Measurements from ENCODE around the gene PIGV. TPM values are rescaled to one million over a fixed set of nuclear protein-coding genes. Genes with fewer than 3 reads are reported as not detected.
A peak's percentile ranks its signal among the peaks of the same experiment; 100 is the strongest.

The PIGV gene
- total RNA-seq = 1 to 10 TPM; 3.8 to 4.7 TPM
- polyA plus RNA-seq (2013, experiment 1 of 2) = 10.0 TPM
- 9.5 TPM for polyA plus RNA-seq (2013, experiment 2 of 2)
- total RNA-seq = 9.0 to 66.1 (median 24.0) reads per million in 172 experiments

GRCh38 chr1:26787706-26788514 is at the start of gene PIGV:
TSS of gene PIGV (plus strand) at chr1:26787950. CDS start at chr1:26790816, 2,866 bp downstream.
- peaks cover 70% of the 10 kb centered on the region for H3K4me1 ChIP-seq (ENCODE audit: insufficient read depth, low read length)
- ATAC-seq (ENCODE audit: poor library complexity) (peak; percentile 69), DNase-seq (peak; percentile 76 to 94 (median 86))
- intact Hi-C loops (cut with DNase I, micrococcal nuclease) = loop anchor here (1.0 to 10.0 kb wide), 6 partner anchors 43 to 881 kb away; partner anchors contain the start of genes ARID1A (in 1 of the 2) and STMN1 (in 1 of the 2)
- peaks cover 19% of the 10 kb centered on the region for H3K36me3 ChIP-seq (ENCODE audit: insufficient read depth, low read length)
- no peaks in the 10 kb centered on the region for H3K9me3 ChIP-seq (ENCODE audit: control insufficient read depth in 1 of 2, insufficient read depth in 1 of 2, low read length in 2 of 2)
- peaks cover 43% of the 10 kb centered on the region for H3K36me3 Mint-ChIP-seq (ENCODE audit: low read depth)
- no peaks in the 10 kb centered on the region for H3K27me3 ChIP-seq (ENCODE audit: control insufficient read depth in 1 of 2, insufficient read depth in 2 of 2, low read length in 2 of 2)
- no peaks in the 10 kb centered on the region for H3K27me3 Mint-ChIP-seq
- peak within 1 kb of the TSS; percentile 96 for H3K27ac Mint-ChIP-seq
- H3K4me3 Mint-ChIP-seq = peak within 1 kb of the TSS; percentile 98
- peak within 1 kb of the TSS; percentile 95 to 97 for H3K27ac ChIP-seq (ENCODE audit: low read depth in 1 of 2, low read length in 2 of 2)
- peaks cover 71% of the 10 kb centered on the region for H3K4me1 Mint-ChIP-seq (ENCODE audit: low read depth)
- ChIA-PET CTCF (interaction anchor here (0.8 to 4.8 kb wide), 16 partner anchors 10 to 287 kb away, joined by 3 to 80 read pairs (median 7); partner anchors contain the start of gene ARID1A), POLR2A (interaction anchor here (0.6 to 8.3 kb wide), 31 partner anchors 10 to 1766 kb away, joined by 3 to 346 read pairs (median 6); partner anchors contain the start of genes ARID1A, GPATCH3, GPN2 and NUDC)
- H3K9me3 Mint-ChIP-seq = no peaks in the 10 kb centered on the region
- H3K4me3 ChIP-seq (ENCODE audit: low read length) = peak within 1 kb of the TSS; percentile 84
- TF ChIP-seq CTCF (IDR thresholded peaks at IDR 0.05) = no peak

- intact Hi-C loops (cut with DNase I, micrococcal nuclease) = loop anchor here in 1 of 2 experiments (2.0 kb wide), 1 partner anchor 15 kb away; no protein-coding TSS in a partner anchor
- Histone ChIP-seq H3K27ac (ENCODE audit: low read depth in 1 of 2, low read length in 2 of 2) (peak overlapping the region; percentile 19 to 51), H3K27me3 (ENCODE audit: control insufficient read depth in 1 of 2, insufficient read depth in 2 of 2, low read length in 2 of 2) (no peaks in the 10 kb centered on the region), H3K36me3 (ENCODE audit: insufficient read depth, low read length) (peaks cover 50% of the 10 kb centered on the region), H3K4me3 (ENCODE audit: low read length) (peak overlapping the region; percentile 20), H3K4me1 (ENCODE audit: insufficient read depth, low read length) (peaks cover 73% of the 10 kb centered on the region), H3K9me3 (ENCODE audit: control insufficient read depth in 1 of 2, insufficient read depth in 1 of 2, low read length in 2 of 2) (no peaks in the 10 kb centered on the region)
- Mint-ChIP-seq H3K36me3 (ENCODE audit: low read depth) (peaks cover 61% of the 10 kb centered on the region), H3K27ac (peak overlapping the region; percentile 87), H3K4me1 (ENCODE audit: low read depth) (peaks cover 65% of the 10 kb centered on the region), H3K27me3 (no peaks in the 10 kb centered on the region), H3K9me3 (no peaks in the 10 kb centered on the region), H3K4me3 (peak overlapping the region; percentile 82)
- ATAC-seq (ENCODE audit: poor library complexity) = peak; percentile 15
- CTCF ChIA-PET = interaction anchor here (1.3 to 2.3 kb wide), 4 partner anchors 11 to 47 kb away, joined by 4 to 12 read pairs (median 5); no protein-coding TSS in a partner anchor
- POLR2A ChIA-PET = interaction anchor here (0.6 to 11.0 kb wide), 8 partner anchors 9 to 792 kb away, joined by 3 to 202 read pairs (median 6); partner anchors contain the start of genes ARID1A and PIGV
- no peak for TF ChIP-seq CTCF (IDR thresholded peaks at IDR 0.05)
- peak in 4 of 14 experiments; percentile 38 to 49 (median 46) for DNase-seq
These were observed 48.3 kb upstream of the PIGV start for GRCh38 chr1:26739329-26739914.

- ChIA-PET CTCF (interaction anchor here (1.1 to 2.3 kb wide), 2 partner anchors 11 to 48 kb away, joined by 3 to 12 read pairs; no protein-coding TSS in a partner anchor), POLR2A (interaction anchor here (0.6 to 11.0 kb wide), 8 partner anchors 8 to 793 kb away, joined by 3 to 202 read pairs (median 4); partner anchors contain the start of gene ARID1A)
- peaks cover 76% of the 10 kb centered on the region for H3K4me1 ChIP-seq (ENCODE audit: insufficient read depth, low read length)
- H3K9me3 Mint-ChIP-seq = no peaks in the 10 kb centered on the region
- TF ChIP-seq CTCF (IDR thresholded peaks at IDR 0.05) = no peak
- H3K4me1 Mint-ChIP-seq (ENCODE audit: low read depth) = peaks cover 68% of the 10 kb centered on the region
- H3K27ac ChIP-seq (ENCODE audit: low read depth in 1 of 2, low read length in 2 of 2) = peak overlapping the region; percentile 48 to 51
- no peaks in the 10 kb centered on the region for H3K27me3 ChIP-seq (ENCODE audit: control insufficient read depth in 1 of 2, insufficient read depth in 2 of 2, low read length in 2 of 2)
- H3K36me3 ChIP-seq (ENCODE audit: insufficient read depth, low read length) = peaks cover 48% of the 10 kb centered on the region
- peak overlapping the region; percentile 87 for H3K27ac Mint-ChIP-seq
- no peak overlapping the region for H3K4me3 ChIP-seq (ENCODE audit: low read length)
- ATAC-seq (ENCODE audit: poor library complexity) = no peak
- H3K36me3 Mint-ChIP-seq (ENCODE audit: low read depth) = peaks cover 59% of the 10 kb centered on the region
- peak overlapping the region; percentile 82 for H3K4me3 Mint-ChIP-seq
- intact Hi-C loops (cut with DNase I, micrococcal nuclease) = no loop called here
- H3K9me3 ChIP-seq (ENCODE audit: control insufficient read depth in 1 of 2, insufficient read depth in 1 of 2, low read length in 2 of 2) = no peaks in the 10 kb centered on the region
- DNase-seq = no peak
- H3K27me3 Mint-ChIP-seq = no peaks in the 10 kb centered on the region
These were observed 47.6 kb upstream of the PIGV start for GRCh38 chr1:26740023-26740634.
